Right forelimb (tissue), 1 donor: ENCODE measurements around the gene ATF1.
"Not testable (repeated sequence)": the region's sequence is repeated elsewhere in the genome, so short reads cannot be mapped to it uniquely, and the experiment has no call there.

ENCODE experiments used
- DNase-seq: peaks from one replicate; pipeline ENCODE4 v3.0.0-alpha.2; 2018

The ATF1 gene

DNA sequence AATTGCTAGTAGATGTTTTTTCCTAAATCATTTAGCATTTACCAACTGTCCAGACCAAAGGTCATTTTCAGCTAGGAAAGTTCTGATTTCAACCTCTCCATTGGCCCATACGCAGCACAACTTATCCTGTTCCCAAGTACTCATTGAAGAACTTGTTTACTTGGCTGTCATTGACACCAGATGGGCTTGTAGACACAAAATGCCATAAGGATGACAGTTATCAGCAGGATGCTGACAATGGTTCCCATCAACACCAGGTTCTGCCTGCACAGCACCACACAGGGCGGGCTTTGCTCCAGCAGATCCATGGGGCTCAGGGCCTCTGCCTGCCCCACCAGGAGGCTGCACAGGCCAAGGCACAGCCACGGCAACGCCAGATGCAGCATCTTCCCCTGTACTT is 42.3 kb downstream of the ATF1 start:
- DNase-seq: no peak

DNA sequence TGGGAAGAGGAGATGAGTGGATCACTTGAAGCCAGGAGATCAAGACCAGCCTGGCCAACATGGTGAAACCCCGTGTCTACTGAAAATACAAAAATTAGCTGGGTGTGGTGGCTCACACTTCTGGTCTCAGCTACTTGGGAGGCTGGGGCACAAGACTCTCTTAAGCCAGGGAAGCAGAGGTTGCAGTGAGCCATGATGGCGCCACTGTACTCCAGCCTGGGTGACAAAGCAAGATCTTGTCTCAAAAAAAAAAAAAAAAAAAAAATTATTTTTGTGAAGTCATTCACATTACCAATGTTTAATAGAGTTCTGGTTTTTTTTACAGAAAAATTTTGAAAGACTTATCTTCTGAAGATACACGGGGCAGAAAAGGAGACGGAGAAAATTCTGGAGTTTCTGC is 45.2 kb downstream of the ATF1 start:
- not testable (repeated sequence) for DNase-seq

DNA sequence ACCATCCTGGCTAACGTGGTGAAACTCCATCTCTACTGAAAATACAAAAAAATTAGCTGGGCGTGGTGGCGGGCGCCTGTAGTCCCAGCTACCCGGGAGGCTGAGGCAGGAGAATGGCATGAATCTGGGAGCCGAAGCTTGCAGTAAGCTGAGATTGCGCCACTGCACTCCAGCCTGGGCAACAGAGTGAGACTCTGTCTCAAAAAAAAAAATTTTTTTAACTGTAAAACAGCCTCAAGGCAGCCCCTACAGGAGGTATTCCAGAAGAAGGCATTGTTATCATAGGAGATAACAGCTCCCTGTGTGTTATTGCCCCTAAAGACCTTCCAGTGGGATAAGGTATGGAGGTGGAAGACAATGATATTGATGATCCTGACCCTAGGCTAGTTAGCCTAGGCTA is 51.0 kb downstream of the ATF1 start:
- DNase-seq: not testable (repeated sequence)

DNA sequence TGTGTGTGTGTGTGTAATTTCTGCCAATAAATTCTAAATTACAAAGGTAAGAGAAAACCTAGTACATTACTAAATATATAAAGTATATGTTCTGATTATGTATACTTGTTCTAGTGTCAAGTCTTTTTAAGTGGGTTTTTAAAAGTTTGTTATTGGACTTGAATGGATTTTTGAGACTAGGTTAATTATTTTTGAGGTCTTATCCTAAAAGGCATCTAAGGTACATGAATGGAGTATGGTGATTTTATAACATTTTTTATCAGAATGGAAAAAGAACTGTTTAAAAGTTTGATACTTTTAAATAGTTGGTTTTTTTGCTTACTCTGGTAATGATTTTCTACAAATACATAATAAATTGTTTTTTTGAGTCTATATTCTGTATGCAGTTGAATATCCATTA is 56.3 kb downstream of the ATF1 start:
- DNase-seq: no peak

DNA sequence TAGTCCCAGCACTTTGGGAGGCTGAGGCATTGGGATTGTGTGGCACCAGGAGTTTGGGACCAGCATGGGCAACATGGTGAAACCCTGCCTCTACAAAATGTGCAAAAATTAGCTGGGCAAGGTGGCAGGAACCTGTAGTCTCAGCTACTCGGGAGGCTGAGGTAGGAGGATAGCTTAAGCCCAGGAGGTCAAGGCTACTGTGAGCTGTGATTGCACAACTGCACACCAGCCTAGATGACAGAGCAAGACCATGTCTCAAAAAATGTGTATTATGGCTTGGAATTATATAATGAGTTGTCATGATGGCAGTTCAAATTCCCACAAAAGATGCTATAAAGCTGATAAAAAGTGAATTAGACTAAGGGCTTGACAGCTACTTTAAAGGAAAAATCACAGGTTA is 58.2 kb downstream of the ATF1 start:
- DNase-seq: no peak

DNA sequence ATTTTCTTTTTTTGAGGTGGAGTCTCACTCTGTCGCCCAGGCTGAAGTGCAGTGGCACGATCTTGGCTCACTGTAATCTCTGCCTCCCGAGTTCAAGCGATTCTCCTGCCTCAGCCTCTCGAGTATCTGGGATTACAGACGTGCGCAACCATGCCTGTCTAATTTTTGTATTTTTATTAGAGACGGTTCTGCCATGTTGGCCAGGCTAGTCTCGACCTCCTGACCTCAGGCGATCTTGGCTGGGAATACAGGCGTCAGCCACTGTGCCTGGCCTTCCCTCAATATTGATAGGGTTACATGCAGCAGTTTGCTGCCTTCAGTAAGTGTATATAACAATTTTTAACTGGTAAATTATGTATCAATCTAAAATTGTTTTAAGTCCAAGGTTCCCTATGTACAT is 59.8 kb downstream of the ATF1 start:
- DNase-seq: not testable (repeated sequence)

DNA sequence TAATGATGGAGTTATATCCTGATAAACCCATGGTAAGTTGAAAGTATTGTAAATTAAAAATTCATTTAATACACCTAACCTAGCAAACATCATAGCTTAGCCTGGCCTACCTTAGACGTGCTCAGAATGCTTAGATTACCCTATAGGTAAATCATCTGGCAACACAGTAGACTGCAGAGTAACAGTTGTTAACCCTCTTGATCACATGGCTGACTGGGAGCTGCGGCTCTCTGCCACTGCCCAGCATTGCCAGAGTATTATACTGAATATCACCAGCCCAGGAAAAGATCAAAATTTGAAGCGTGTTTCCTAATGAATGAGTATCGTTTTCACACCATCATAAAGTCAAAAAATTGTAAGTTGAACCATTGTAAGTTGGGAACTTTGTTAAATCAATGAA is 61.0 kb downstream of the ATF1 start:
- no peak for DNase-seq

DNA sequence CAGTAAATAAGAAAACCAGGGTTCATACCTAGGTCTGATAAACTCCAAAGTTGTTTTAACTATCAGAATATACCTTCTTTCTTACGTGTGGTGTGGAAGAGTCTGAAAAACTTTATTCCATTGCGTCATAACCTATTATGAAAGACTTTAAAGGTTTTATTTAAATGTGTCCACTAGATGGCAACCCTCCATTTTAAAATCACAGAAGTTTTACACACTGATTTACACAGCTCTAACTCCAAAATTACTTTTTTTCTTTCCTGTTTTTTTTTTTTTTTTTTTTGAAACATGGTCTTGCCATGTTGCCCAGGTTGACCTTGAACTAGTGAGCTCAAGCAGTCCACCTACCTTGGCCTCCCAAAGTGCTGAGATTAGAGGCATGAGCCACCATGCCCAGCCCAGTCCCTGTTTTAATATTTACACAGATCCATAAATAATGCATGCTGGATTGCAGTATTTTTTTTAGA is 61.5 kb downstream of the ATF1 start:
- DNase-seq: no peak

DNA sequence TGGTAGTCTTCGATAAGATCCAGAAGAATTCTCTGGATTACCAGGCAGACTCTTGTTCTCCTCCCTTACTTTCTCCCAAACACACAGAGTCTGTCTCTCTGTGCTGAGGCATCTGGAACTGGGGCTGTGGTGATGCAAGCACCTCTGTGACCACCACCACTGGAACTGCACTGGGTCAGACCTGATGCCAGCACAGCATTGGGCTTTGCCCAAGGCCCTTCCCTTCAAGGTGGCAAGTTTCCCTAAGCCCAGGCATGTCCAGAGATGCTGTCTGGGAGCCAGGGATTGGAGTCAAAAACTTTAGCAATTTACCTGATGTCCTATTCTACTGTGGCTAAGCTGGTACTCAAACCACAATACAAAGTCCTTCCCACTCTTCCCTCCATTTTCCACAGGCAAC is 64.2 kb downstream of the ATF1 start:
- DNase-seq: no peak

DNA sequence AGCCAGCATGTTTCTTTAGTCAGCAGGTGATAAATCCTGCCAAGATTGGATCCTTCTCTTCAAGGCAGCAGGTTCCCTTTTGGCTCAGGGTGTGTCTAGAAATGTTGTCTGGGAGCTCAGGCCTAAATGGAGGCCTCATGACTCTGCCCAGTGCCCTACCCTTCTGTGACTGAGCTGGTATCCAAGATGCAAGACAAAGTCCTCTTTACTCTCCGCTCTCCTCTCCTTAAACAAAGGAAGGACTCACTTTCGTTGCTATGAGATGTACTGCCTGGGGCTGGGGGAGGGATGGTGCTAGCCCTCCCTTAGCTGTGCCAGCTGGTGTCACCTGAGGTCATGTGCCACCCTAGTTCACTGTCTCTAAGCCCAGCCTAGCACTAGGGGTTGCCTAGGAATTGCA is 65.0 kb downstream of the ATF1 start:
- no peak for DNase-seq

DNA sequence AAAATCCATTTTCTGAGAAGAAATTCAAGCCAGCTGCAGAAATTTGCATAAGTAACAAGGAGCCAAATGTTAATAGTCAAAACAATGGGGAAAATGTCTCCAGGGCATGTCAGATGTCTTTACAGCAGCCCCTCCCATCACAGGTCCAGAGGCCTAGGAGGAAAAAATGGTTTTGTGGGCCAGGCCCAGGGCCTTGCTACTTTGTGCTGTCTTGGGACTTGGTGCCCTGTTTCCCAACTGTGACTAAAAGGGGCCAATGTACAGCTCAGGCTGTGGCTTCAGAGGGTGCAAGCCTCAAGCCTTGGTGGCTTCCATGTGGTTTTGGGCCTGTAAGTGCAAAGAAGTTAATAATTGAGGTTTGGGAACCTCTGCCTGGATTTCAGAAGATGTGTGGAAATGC is 69.9 kb downstream of the ATF1 start:
- not testable (repeated sequence) for DNase-seq

DNA sequence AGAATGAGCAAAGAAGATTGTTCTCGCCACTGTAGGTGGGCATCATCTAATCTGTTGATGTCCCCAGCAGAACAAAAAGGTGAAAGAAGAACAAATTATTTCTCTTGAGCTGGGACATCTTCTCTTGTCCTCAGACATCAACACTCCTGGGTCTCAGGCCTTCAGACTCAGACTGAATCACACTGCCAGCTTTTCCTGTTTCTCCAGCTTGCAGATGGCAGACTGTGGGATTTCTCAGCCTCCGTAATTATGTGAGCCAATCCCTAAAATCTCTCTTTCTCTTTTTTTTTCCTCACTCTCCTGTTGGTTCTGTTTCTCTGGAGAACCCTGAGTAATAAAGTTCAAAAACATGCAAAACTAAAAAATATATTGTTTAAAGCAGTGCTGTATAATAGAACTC is 75.1 kb downstream of the ATF1 start:
- DNase-seq: no peak

DNA sequence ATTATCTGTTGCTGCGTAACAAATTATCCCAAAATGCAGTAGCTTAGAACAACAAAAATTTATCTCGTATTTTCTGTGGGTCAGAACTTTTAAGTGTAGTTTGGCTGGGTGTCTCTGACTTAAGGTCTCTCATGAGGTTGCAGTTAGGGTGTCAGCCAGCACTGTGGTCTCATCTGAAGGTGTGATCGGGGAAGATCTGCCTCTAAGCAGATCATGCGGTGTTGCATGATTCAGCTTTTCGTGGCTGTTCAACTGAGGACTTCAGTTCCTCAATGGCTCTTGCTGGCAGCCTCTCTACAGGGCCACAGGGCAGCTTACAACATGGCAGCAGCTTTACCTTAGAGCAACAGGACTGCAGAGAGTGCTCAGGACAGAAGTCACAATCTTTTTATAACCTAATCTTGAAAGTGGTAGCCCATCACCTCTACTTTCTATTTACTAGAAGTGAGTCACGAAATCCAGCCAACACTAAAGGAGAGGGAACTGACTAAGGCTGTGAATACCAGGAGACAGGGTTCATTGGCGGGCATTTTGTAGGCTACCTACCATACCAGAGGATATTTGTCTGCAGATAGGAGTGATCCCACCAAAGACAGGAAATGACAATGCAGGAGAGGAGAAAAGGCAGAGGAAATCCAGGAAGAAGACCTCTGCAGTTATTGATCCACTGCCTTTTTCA is 77.0 kb downstream of the ATF1 start:
- DNase-seq: no peak

DNA sequence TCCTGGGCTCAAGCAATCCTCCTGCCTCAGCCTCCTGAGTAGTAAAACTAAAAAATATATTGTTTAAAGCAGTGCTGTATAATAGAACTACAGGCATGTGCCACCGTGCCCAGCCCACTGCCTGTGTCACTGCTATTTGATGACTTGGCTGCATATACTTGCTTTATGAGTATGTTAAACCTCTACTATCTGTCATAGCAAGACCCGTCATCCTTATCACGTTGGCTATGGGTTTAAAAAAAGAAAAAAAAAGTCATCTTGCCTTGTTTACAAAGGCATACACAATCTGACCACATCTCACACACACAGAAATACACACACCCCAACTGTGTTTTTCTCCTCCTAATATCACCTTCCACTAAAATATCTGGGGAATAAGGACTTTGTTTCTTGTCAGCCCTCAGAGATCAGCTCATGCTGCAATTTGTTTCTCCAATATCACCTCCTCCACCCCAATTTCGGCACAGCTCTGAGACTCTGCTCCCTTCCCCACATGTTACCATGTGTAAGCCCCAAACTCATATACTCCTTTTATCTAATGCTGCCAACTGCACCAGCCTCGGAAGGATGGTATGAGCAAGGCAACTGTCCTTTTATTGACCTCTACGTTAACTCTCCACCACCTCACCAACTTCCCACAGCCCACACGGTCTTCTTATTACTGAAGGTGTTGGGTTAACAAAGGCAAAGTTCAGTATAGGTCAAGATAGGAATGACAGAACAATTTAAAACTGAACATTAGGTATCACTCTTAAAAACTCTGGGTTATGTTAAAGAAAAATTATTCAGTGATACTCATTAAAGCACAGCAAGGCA is 78.0 kb downstream of the ATF1 start:
- no peak for DNase-seq

DNA sequence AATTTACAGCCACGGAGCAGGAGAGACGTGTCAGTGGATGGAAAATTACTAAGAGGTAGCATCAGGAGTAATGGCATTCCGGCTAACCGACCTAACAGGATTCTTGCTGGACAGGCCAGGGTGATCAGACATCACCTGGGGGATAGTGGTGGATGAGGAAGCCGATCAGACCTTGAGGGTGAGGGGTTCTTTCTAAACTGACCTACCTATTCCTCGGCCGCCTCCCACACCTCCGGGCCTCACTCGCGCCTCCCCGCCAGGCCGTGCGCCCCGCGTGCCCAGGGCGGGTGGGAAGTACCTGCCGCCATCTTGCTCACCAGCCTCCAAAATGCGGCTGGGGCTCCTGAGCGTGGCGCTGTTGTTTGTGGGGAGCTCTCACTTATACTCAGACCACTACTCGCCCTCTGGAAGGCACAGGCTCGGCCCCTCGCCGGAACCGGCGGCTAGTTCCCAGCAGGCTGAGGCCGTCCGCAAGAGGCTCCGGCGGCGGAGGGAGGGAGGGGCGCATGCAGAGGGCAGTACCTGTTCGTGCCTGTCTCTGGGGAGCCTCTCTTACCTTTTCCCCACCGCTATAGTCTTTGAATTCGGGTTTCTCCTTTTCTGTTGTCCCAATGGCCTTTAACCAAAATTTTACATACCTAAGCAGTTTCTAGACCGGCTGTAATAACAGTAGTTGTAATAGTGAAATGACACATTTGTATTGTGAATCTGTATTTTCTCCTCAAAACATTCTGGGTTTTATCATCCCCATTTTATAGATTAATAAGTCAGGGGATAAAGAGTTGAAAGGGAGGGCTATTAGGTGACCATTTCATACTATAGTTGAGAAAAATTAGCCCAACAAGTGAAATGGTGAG is 79.0 kb downstream of the ATF1 start, which contains the start of gene TMPRSS12:
Gene TMPRSS12 (plus strand): TSS at position 290 of the 857 bp plus-strand sequence. CDS start 39 bp downstream, at position 329.
- DNase-seq: peak; percentile 46

DNA sequence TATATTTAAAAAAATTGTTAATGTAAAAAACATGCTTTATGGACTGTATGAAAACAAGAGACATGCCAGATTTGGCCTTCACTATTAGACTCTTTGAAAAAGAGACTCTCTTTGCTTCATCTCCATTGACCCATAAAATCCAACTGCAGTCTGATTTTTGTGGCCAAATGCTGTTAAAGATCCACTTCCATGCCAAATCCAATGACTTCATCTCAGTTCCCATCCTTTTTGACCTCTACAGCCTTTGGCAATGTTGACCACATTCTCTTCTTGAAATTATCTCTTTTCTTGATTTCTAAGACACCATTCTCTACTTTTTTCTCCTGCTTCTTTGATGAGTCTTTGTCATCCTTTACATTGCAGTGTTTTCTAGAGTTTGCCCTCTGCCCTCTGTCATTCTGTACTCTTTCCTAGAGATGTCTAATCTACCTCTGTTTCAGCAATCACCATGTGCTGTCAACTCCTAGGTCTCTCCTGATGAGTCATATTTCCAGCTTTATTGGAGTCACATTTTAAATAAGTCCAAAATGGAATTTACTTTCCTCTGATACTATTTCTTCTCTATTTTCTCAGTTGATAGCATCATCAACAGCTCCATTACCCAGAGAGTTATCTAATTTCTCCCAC is 81.2 kb downstream of the ATF1 start:
- no peak for DNase-seq

DNA sequence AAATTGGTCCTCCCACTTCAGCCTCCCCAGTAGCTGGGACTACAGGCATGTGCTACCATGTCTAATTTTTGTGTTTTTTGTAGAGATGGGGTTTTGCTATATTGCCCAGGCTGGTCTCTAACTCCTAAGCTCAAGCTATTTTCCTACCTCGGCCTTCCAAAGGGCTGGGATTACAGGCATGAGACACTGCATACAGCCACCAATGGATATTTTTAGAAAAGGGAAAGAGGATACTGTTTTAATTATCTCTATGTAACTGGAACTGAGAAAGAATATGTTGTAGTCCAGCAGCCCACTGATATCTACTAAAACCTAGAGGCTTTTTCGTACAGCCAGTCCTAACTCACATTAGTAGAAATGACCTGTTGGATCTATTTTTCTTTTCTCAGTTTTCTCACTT is 85.1 kb downstream of the ATF1 start:
- no peak for DNase-seq

DNA sequence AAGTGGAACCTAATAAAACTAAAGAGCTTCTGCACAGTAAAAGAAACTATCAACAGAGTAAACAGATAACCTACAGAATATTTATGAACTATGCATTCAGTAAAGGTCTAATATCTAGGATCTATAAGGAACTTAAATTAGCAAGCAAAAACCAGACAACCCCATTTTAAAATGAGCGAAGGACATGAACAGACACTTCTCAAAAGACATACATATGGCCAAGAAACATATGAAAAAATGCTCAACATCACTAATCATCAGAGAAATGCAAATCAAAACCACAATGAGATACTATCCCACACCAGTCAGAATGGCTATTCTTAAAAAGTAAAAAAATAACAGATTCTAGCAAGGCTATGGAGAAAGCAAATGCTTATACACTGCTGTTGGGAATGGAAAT is 91.3 kb downstream of the ATF1 start:
- not testable (repeated sequence) for DNase-seq

DNA sequence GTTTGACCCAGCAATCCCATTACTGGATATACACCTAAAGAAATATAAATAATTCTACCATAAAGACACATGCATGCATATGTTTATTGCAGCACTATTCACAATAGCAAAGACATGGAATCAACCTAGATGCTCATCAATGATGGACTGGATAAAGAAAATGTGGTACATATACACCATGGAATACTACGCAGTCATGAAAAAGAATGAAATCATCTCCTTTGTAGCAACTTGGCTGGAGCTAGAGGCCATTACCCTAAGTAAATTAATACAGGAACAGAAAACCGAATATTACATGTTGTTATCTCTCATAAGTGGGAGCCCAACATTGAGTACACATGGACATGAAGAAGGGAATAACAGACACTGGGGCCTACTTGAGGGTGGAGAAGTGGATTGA is 91.8 kb downstream of the ATF1 start:
- DNase-seq: not testable (repeated sequence)

DNA sequence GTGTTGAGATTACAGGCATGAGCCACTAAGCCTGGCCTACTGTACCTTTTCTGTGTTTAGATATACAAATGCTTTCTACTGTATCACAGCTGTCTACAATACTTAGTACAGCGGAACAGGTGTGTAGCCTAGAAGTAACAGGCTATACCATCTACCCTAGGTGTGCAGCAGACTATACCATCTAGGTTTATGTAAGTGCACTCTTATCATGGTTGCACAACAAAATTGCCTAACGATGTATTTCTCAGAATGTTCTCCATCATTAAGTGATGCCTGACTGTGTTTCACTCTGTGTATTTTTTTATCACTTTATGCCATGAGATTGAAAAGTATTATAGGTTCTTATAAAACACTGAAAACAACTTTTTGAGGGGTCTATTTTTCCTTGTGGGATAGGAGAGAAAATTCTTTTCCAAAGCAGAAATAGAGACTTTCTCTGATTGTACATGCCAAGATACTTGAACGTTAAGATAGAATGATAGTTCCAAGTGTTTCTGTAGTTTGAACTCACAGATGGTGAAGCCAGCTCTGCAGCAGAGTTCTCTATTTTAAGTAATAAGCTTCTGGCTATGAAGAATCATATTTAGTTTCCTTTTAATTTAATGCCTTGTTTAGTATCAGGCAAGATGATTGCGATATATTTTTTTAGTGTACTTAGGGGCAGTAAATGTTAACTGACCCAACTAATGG is 95.9 kb downstream of the ATF1 start:
- DNase-seq: no peak

DNA sequence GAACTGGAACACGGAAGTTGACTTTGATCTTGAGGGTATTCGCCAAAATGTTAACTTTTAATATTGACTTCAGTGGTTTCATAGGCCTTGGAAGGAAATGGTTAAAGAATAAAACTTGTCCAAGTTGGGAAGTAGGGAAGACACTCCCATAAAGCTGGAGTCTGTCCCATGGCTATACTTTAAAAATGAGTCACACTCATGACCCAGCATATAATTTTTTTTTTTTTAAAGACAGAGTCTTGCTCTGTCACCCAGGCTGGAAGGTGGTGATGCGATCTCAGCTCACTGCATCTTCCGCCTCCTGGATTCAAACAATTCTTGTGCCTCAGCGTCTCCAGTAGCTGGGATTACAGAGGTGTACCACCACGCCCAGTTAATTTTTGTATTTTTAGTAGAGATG is 98.4 kb downstream of the ATF1 start:
- no peak for DNase-seq

DNA sequence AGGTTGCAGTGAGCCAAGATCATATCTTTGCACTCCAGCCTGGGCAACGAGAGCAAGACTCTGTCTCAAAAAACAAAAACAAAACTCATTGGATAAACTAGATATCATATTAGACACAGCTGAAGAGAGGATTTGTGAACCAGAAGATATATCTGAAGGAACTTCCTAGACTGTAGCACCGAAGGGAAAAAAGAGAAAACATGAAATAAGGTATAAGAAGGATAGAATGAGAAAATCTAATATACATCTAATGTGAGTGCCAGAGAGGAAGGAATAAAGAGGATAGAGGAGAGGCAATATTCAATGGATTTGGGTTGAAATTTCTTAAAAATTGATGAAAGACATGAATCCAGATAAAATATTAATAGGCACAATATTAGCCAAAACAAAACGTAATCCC is 101.4 kb downstream of the ATF1 start:
- no peak for DNase-seq
